GM21515 (cell line): ENCODE measurements around the gene IQSEC1.

Experiments used
- ATAC-seq: cut with Tn5 transposase; IDR thresholded peaks from one replicate; pipeline ENCODE4 v1.9.1; 2021; ENCODE audit not compliant: unreplicated experiment

The IQSEC1 gene

DNA sequence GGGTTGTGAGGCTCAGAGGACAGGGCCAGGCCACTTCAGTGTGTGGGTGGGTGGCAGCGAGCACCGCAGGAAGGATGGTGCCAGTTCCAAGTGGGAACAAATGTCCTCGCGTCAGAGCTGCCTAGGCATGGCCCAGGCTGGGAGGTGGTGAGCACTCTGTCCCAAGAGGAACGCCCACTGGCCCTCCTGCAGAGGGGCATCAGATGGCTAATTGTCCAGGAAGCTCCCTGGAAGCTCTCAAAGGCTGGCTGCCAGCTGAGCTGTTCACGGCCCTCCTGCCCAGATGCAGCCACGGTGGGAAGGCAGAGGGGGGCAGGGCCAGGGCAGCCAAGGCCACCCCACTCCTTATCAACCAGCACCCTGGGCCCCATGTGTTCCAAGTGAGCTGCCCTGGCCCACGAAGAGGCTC is 55.2 kb downstream of the IQSEC1 start:
- no peak for ATAC-seq

DNA sequence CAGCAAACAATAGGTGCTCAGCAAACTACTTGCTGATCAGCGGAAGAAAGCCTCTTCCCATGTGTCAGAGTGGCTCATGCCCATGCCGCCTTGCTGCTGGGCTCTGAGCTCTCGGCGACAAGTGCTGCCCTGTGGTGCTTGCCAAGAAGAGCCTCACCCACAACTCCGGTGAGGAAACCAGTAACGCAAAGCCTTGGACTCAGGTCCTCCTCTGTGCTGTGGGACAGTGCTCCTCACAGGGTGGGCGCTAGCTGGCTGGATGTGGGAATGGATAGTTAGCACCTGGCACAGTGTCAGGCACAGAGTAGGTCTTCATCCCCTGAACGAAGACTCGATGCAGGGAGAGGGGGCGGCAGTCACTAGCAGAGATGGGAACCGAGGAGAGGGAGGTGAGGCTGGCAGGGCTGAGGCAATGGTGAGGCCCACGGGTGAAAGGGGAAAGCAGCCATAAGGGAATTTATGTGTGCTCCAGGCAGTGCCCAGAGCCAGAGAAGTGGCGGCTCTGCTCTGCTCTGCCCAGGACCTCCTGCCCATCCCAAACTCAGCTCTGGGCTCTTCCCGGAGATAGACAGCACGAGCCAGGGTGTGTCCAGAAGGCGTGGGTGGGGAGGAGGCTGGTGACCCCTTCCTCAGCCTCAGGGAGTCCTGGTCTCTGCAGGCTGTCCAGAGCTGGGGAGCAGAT is 55.7 kb downstream of the IQSEC1 start:
- no peak for ATAC-seq

- no peak for ATAC-seq
These were observed 56.4 kb downstream of the IQSEC1 start for GRCh38 chr3:13016721-13017255.

- peak; percentile 42 for ATAC-seq
These were observed 57.0 kb downstream of the IQSEC1 start for GRCh38 chr3:13016083-13016720.

DNA sequence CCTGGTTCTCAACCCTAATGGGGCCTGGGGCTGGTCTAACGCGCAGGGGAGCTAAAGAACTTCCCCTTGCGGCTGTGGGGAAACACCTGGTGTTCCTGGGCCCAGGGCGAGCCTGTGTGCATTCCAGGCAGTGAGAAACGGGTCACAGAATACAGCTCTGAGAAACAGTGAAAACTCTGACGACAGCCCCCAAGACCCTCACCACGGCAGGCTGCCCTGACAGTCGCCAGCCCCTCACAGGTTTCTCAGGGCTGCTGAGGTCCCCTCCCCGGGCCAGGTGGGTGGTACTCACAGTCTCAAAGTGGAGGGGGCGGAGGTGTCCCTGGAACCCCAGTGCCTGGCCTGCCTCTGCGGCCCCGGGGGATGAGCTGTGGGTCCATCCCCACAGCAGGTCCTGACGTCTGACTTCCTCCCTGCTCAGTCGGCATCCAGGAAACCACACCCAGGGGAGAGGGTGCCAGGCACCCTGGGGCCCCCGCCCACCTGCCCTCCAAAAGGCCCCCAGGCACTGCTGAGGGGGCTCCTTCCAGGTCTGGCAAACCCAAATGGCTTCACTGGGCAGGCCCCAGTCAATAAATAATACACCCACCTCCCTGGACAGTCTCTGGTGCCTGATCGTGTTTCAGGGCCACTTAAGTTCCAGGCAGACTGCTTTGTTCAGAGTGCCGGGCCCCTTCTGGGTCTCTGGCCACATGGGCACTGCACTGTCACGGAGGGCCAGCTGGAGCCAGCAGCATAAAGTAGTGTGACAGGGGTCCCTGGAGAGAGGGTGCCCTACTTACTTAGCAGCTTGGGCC is 57.7 kb downstream of the IQSEC1 start:
- no peak for ATAC-seq

GRCh38 chr3:13014755-13015285 is 58.4 kb downstream of the IQSEC1 start:
- no peak for ATAC-seq

DNA sequence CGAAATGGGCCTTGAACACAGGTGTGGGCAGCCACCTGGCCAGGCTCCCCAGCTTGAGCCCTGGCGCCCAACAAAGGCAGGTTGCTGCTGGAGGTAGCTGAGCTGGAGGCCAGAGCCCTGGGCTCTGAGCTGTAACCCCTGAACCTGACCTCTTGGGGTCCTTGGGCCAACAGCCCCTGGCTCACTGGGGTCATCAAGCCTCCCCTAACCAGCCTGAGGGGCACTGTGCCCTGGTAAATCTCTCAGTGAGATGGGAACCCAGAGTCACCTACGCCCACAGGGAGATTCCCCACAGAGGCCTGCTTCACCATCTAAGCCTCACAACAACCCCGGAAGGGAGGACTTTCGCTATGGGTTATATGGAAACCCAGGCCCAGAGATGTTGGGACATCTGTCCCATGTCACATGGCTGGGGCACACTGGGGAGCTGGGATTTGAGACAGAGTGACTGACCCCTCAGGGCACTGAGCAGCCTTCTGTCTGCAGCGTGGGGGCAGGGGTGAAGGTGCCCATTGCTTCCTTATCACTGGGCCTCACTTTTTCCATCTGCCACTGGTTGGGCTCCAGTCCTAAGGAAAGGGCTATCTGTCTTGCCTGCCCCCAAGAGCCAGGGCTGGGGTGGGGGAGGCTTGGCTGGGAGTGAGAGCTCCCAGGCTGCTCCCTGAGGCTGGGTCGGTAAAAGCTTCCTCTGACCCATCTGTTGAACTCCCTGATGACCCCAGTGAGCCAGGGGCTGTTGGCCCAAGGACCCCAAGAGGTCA is 59.1 kb downstream of the IQSEC1 start:
- no peak for ATAC-seq

DNA sequence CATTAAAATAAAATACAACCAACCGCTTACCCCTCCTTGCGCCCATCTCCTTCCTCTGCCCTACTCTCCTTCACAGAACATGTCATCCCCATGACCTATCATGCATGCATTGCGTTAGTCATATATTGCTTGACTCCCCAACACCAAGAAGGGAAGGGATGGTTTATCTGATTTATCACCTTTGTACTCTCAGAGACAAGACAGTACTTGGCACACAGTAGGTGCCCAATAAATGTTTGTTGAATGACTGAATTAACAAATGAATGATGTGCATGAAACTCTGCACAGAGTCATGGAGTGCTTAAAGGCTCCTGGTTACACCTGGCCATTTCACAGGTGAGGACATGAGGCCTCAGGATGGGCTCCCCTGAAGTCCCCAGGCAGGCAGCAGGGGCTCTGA is 59.7 kb downstream of the IQSEC1 start:
- ATAC-seq: no peak

GRCh38 chr3:13013151-13013561 is 60.1 kb downstream of the IQSEC1 start:
- no peak for ATAC-seq

- peak; percentile 32 for ATAC-seq
These were observed 61.0 kb downstream of the IQSEC1 start for GRCh38 chr3:13012221-13012691.

- ATAC-seq: peak; percentile 48
These were observed 61.5 kb downstream of the IQSEC1 start for GRCh38 chr3:13011573-13012220.

- ATAC-seq: no peak
These were observed 62.3 kb downstream of the IQSEC1 start for GRCh38 chr3:13010780-13011572.

DNA sequence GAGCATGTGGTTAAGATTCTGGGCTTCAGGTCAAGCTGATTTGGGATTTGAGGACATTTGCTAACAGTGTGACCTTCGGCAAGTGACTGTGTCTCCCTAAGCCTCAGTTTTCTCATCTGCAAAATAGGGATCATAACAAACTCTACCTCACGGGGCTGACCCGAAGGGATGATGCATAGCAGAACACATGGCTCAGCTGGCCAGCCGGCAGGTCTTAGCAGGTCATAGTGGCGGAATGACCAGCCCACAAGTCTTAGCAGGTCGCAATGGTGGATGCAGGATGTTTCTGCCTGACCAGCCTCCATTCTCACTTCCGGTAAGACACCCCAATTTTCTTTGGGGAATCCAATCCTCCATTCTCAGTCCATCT is 63.3 kb downstream of the IQSEC1 start:
- ATAC-seq: no peak

DNA sequence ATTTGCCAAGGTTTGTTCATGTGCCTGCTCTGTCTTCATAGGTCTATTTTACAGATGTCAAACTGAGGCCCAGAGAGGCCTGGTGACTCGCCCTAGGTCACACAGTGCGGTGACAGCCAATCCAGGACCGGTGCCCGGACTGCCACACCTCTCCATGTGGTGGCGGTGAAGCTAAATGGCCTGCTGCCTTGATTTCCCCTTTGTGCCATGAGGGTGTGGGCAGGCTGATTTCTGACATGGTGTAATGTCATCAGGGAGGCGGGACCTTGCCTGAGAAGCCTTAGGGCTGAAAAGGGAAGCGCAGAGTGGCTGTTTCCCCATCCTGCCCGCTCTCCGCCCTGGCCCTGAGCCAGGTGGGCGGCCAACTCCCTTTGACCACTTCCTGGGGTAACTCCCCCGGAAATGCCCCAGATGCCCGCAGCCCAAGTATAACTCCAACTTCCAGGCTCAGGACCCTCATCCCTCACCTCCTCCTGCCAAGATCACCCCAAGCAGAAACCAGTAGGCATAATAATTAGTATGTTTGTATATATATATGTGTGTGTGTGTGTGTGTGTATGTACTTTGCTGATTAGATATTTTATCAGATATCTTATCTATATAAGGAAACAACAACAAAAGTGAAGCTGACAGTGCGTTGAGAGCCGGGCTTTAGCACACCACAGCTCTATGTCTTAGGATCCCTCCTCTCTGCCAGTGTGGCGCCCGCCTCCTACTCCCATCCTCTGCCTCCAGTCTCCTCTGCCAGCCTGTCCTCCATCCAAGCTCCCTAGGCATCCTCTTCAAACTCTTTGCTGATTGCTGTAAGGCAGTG is 63.9 kb downstream of the IQSEC1 start:
- no peak for ATAC-seq

DNA sequence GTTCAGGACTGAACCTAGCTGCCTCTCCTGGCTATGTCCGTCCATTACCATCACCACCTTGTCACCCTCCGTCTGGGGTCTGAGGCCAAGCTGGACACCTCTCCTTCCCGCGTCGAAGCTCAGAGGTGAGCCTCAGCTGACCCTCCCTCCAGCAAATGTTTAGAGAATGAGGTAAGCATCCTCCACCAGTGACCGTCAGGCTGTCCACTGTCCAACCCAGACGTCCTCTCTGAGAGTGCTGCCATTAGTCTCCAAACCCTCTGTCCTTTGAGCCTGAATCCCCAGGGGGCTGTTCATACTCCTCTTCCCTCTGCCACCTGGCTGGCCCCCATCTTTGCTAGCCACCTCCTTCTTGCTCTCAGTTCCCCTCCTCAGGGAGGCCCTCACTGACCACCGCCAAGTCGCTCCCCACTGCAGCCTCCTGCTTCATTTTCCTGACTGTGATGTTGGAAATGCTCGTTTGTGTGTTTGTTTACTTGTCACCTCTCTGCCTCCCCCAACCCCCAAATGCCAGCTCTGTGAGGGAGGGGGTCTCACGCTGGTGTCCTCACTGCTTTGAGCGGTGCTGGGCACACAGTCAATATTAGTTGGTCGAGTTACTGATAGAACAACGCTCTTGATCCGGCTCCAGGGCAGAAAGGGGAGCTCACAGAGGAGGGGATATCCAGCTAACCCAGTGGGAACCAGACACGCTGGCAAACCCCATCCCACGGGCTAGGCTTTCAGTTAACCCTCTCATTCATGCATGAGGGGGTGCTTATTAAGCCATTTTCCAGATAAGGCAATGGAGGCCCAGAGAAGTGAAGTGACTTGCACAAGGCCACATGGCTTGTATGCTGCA is 64.9 kb downstream of the IQSEC1 start:
- no peak for ATAC-seq

DNA sequence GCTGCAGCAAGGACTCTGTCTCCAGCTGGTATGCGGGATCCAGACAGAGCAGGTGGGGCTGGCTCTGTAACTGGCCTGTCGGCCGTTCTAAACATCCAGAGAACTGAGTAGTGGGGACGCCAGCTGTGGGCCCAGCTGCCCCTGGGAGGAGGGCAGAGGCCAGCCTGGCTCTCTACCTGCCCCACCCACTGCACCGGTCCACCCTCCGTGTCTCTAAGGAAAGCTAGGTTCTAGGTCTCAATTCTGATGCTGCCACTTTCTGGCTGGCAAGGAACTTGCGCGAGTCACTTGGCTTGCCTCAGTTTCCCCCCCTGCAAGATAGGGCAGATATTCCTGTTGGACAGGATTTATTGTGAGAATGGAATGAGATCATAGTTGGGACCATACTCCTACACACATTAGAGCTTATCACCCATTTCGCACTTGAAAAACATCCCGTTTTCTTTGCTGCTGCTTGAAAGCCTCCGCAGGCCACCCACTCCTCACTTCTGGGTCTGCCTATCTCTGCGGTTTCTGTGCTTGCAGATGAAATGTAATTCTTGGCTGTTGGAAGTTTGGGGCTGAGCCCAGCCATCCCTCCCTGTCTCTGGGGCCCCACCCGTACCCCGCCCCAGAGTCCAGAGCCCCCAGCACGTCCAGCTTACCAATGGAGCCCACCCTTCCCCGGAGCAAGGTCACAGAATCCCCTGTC is 65.8 kb downstream of the IQSEC1 start:
- no peak for ATAC-seq
